Thyroid gland (tissue), 4 donors: ENCODE results near the gene SCAMP1. TPM values are rescaled to one million over a fixed set of nuclear protein-coding genes. Genes with fewer than 3 reads are reported as not detected.

ENCODE experiments used
- DNase-seq, 2 donors: peaks; one replicate each; pipeline ENCODE4 v3.0.0-alpha.2; 2019
- H3K27ac ChIP-seq, 3 donors: fragments of 200-600 bp; sonication (generic); 1 replicate in 2 of 3; 2 replicates in 1 of 3; pipeline ENCODE4 v1.5.1; 2016 to 2019; ENCODE audit warnings: mild to moderate bottlenecking in 1 of 3, moderate library complexity in 1 of 3
- H3K27me3 ChIP-seq: fragments of 200-600 bp; sonication (generic); one replicate; pipeline ENCODE4 v1.5.1; 2019
- H3K36me3 ChIP-seq, 2 donors: fragments of 200-600 bp; sonication (generic); one replicate each; pipeline ENCODE4 v1.5.1; 2016 to 2019
- H3K4me1 ChIP-seq, 2 donors: fragments of 200-600 bp; sonication (generic); one replicate each; pipeline ENCODE4 v1.5.1; 2017 to 2019
- H3K4me3 ChIP-seq, 3 donors: fragments of 200-600 bp; sonication (generic); replicated peaks in 1 of 3; 1 replicate in 2 of 3; 2 replicates in 1 of 3; pipeline ENCODE4 v1.5.1; 2016; ENCODE audit warnings: mild to moderate bottlenecking in 1 of 3
- H3K9me3 ChIP-seq: fragments of 200-600 bp; sonication (generic); one replicate; pipeline ENCODE4 v1.5.1; 2017
- POLR2A ChIP-seq, 2 donors: fragments of 450-650 bp; IDR thresholded peaks; one replicate each; pipeline ENCODE4 v1.6.1; 2017; ENCODE audit warnings: antibody characterized with exemption in 2 of 2, mild to moderate bottlenecking in 2 of 2, moderate library complexity in 1 of 2
- WGBS, 2 donors: methylation state at CpG; one replicate each; pipeline ENCODE4 v1.1.5; 2017; 5-methylcytosine and 5-hydroxymethylcytosine counted together
- intact Hi-C: fragments of 100-400 bp; cut with DNase I; formaldehyde crosslinking; loops from one replicate; pipeline ENCODE4 v1.15.1; 2023
- total RNA-seq, 4 donors: library from RNA; depleted of rRNA; stranded (reverse); fragments of >200 nt; gene quantifications; one replicate each; pipeline ENCODE4 v1.2.3, GENCODE V29; 2016
- TF ChIP-seq, protein P1 (sequence below), 6 experiments: fragments of 200-600 bp in 3 of 6; fragments of 450-650 bp in 3 of 6; sonication (generic) in 3 of 6; IDR thresholded peaks; one replicate each; pipeline ENCODE4 v1.5.1; 2016 to 2019; ENCODE audit warnings: antibody characterized with exemption in 6 of 6, mild to moderate bottlenecking in 2 of 6, inconsistent platforms in 1 of 6, moderate library complexity in 1 of 6

Gene SCAMP1
- total RNA-seq, 4 donors from 2014 or later, result 45.0 to 56.1 (median 49.9) TPM

DNA sequence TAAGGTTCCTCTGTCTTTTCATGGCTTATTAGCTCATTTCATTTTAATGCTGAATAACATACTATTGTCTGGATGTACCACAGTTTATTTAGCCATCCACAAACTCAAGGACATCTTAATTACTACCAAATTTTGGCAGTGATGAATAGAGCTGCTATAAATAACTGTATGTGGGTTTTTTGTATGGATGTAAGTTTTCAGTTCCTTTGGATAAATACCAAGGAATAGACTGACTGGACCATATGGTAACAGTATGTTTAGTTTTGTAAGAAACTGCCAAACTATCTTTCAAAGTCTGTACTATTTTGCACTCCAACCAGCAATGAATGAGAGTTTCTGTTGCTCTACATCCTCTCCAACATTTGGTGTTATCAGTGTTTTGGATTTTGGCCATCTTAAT is 38.7 kb downstream of the SCAMP1 start:
- TF ChIP-seq, protein P1, sequence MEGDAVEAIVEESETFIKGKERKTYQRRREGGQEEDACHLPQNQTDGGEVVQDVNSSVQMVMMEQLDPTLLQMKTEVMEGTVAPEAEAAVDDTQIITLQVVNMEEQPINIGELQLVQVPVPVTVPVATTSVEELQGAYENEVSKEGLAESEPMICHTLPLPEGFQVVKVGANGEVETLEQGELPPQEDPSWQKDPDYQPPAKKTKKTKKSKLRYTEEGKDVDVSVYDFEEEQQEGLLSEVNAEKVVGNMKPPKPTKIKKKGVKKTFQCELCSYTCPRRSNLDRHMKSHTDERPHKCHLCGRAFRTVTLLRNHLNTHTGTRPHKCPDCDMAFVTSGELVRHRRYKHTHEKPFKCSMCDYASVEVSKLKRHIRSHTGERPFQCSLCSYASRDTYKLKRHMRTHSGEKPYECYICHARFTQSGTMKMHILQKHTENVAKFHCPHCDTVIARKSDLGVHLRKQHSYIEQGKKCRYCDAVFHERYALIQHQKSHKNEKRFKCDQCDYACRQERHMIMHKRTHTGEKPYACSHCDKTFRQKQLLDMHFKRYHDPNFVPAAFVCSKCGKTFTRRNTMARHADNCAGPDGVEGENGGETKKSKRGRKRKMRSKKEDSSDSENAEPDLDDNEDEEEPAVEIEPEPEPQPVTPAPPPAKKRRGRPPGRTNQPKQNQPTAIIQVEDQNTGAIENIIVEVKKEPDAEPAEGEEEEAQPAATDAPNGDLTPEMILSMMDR (IDR thresholded peaks at IDR 0.05), result no peak
- TF ChIP-seq POLR2A (IDR thresholded peaks at IDR 0.05), result no peak
- Histone ChIP-seq H3K27me3 (no peaks in the 10 kb centered on the region), H3K4me3 (no peak overlapping the region), H3K9me3 (no peaks in the 10 kb centered on the region), H3K4me1 (no peaks in the 10 kb centered on the region), H3K27ac (no peak overlapping the region), H3K36me3 (no peaks in the 10 kb centered on the region)
- no peak for DNase-seq
- intact Hi-C loops, result no loop called here

DNA sequence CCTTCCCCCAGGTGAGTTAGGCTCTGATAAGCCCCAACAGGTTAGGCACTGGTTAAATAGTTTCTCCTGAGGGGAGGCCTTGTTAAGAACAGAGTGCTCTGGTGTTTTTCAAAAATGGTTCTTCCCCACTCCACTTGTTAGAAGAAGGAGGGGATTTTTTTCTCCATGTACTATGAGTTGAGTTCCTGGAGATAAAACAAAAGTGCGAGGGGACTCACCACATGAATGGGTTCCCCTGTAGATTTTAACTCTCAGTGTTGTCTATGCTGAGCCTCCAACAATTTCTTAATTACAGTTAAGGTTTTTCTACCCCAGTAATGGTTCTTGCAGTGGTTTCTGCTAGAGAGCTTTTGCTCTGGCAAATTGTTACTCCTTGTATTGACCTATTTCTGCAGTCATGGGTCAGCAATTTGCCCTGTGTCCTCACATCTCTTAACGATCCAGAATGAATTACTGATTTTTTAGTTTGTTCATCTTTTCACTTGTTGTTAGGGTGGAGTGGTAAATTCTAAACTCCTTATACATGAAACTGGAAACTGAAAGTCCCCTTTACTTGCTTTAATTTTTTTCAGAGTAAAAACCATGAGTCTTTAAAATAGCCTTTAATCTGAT is 44.4 kb downstream of the SCAMP1 start:
- TF ChIP-seq POLR2A (IDR thresholded peaks at IDR 0.05), result no peak
- TF ChIP-seq, protein P1 (IDR thresholded peaks at IDR 0.05), result no peak
- Histone ChIP-seq H3K9me3 (no peaks in the 10 kb centered on the region), H3K4me1 (peaks cover 9 to 12% of the 10 kb centered on the region in 2 donors), H3K36me3 (no peaks in the 10 kb centered on the region), H3K27me3 (no peaks in the 10 kb centered on the region), H3K27ac (no peak overlapping the region), H3K4me3 (no peak overlapping the region)
- WGBS, 2 donors, result 46 to 57% methylated on average over 2 of the region's 2 CpGs
- no peak for DNase-seq
- intact Hi-C loops, result no loop called here

- 66 to 68% methylated on average over 5 of the region's 5 CpGs for WGBS, 2 donors
- intact Hi-C loops, result no loop called here
- no peak for DNase-seq
- no peaks in the 10 kb centered on the region for H3K36me3 ChIP-seq
- H3K4me3 ChIP-seq, result no peak overlapping the region
- H3K4me1 ChIP-seq, result peaks cover 9 to 12% of the 10 kb centered on the region in 2 donors
- no peaks in the 10 kb centered on the region for H3K27me3 ChIP-seq
- no peak for TF ChIP-seq POLR2A (IDR thresholded peaks at IDR 0.05)
- TF ChIP-seq, protein P1 (IDR thresholded peaks at IDR 0.05), result no peak
- no peak overlapping the region for H3K27ac ChIP-seq
- H3K9me3 ChIP-seq, result no peaks in the 10 kb centered on the region
These were observed 45.7 kb downstream of the SCAMP1 start for GRCh38 chr5:78405829-78406750.

- DNase-seq, result no peak
- intact Hi-C loops, result no loop called here
- Histone ChIP-seq H3K27me3 (no peaks in the 10 kb centered on the region), H3K4me1 (peaks cover 9 to 12% of the 10 kb centered on the region in 2 donors), H3K36me3 (no peaks in the 10 kb centered on the region), H3K9me3 (no peaks in the 10 kb centered on the region), H3K4me3 (no peak overlapping the region), H3K27ac (no peak overlapping the region)
- TF ChIP-seq, protein P1 (IDR thresholded peaks at IDR 0.05), result no peak
- TF ChIP-seq POLR2A (IDR thresholded peaks at IDR 0.05), result no peak
These were observed 47.0 kb downstream of the SCAMP1 start for GRCh38 chr5:78407458-78407857.

GRCh38 chr5:78411586-78411985 is 51.2 kb downstream of the SCAMP1 start:
- Histone ChIP-seq H3K36me3 (no peaks in the 10 kb centered on the region), H3K4me1 (no peaks in the 10 kb centered on the region), H3K4me3 (no peak overlapping the region), H3K27me3 (no peaks in the 10 kb centered on the region), H3K27ac (no peak overlapping the region), H3K9me3 (no peaks in the 10 kb centered on the region)
- no peak for DNase-seq
- intact Hi-C loops, result no loop called here
- no peak for TF ChIP-seq POLR2A (IDR thresholded peaks at IDR 0.05)
- TF ChIP-seq, protein P1 (IDR thresholded peaks at IDR 0.05), result no peak
